Hepatocyte (in vitro differentiated cells): Measurements from ENCODE around the gene CPNE4.

ENCODE experiments used
- CTCF ChIP-seq: fragments of 200-600 bp; sonication (generic); IDR thresholded peaks from 2 replicates; pipeline ENCODE4 v1.5.1; 2016; ENCODE audit warnings: antibody characterized with exemption, mild to moderate bottlenecking; ENCODE audit not compliant: poor library complexity
- EZH2phosphoT487 ChIP-seq: fragments of 200-600 bp; sonication (generic); IDR thresholded peaks from one replicate; pipeline ENCODE4 v1.6.1; 2018; ENCODE audit warnings: antibody characterized with exemption, mild to moderate bottlenecking, low read depth, moderate library complexity; ENCODE audit not compliant: unreplicated experiment, severe bottlenecking

GRCh38 chr3:131535131-131535530, 499.7 kb downstream of the CPNE4 start:
- TF ChIP-seq CTCF (no peak), EZH2phosphoT487 (no peak)
